WERI-Rb-1 (cell line): ENCODE results near the gene CTIF.

Experiments used
- DNase-seq: peaks from one replicate; pipeline ENCODE4 v3.0.0-alpha.2; 2020
- H3K27ac ChIP-seq: fragments of 250-450 bp; sonication (Bioruptor Pico); 2 replicates; pipeline ENCODE4 v1.5.1; 2020; ENCODE audit warnings: mild to moderate bottlenecking, moderate library complexity
- H3K27me3 ChIP-seq: fragments of 250-450 bp; sonication (Bioruptor Pico); 2 replicates; pipeline ENCODE4 v1.5.1; 2021; ENCODE audit warnings: mild to moderate bottlenecking, low read depth, moderate library complexity; ENCODE audit not compliant: insufficient read depth, severe bottlenecking
- H3K36me3 ChIP-seq: fragments of 250-450 bp; sonication (Bioruptor Pico); 2 replicates; pipeline ENCODE4 v1.5.1; 2020; ENCODE audit warnings: mild to moderate bottlenecking, moderate library complexity
- H3K4me3 ChIP-seq: 2 replicates; pipeline ENCODE4 v1.5.1; 2011; ENCODE audit warnings: low read depth, mild to moderate bottlenecking, control low read depth, low read length
- H3K9me3 ChIP-seq: fragments of 250-450 bp; sonication (Bioruptor Pico); 2 replicates; pipeline ENCODE4 v1.5.1; 2021; ENCODE audit warnings: mild to moderate bottlenecking, moderate library complexity; ENCODE audit not compliant: severe bottlenecking
- CTCF ChIP-seq: IDR thresholded peaks from 2 replicates; pipeline ENCODE4 v1.5.1; 2011; ENCODE audit warnings: low read depth, mild to moderate bottlenecking, control low read depth, inconsistent platforms, low read length

The CTIF gene

GRCh38 chr18:48550101-48550729 is 11.4 kb downstream of the CTIF start:
- Histone ChIP-seq H3K27me3 (no peaks in the 10 kb centered on the region), H3K27ac (no peak overlapping the region), H3K4me3 (no peak overlapping the region), H3K36me3 (peaks cover 9% of the 10 kb centered on the region), H3K9me3 (no peaks in the 10 kb centered on the region)
- no peak for TF ChIP-seq CTCF
- no peak for DNase-seq

- TF ChIP-seq CTCF, result no peak
- Histone ChIP-seq H3K36me3 (peaks cover 11% of the 10 kb centered on the region), H3K4me3 (no peak overlapping the region), H3K27me3 (no peaks in the 10 kb centered on the region), H3K9me3 (no peaks in the 10 kb centered on the region), H3K27ac (no peak overlapping the region)
- no peak for DNase-seq
These were observed 12.3 kb downstream of the CTIF start for GRCh38 chr18:48551100-48551499.

GRCh38 chr18:48552130-48552529 is 13.3 kb downstream of the CTIF start:
- H3K27me3 ChIP-seq, result no peaks in the 10 kb centered on the region
- DNase-seq, result no peak
- no peaks in the 10 kb centered on the region for H3K9me3 ChIP-seq
- H3K4me3 ChIP-seq, result no peak overlapping the region
- peaks cover 11% of the 10 kb centered on the region for H3K36me3 ChIP-seq
- H3K27ac ChIP-seq, result no peak overlapping the region
- TF ChIP-seq CTCF, result no peak

GRCh38 chr18:48553236-48553635 is 14.4 kb downstream of the CTIF start:
- no peak for DNase-seq
- Histone ChIP-seq H3K27ac (no peak overlapping the region), H3K9me3 (no peaks in the 10 kb centered on the region), H3K27me3 (no peaks in the 10 kb centered on the region), H3K4me3 (no peak overlapping the region), H3K36me3 (peaks cover 10% of the 10 kb centered on the region)
- no peak for TF ChIP-seq CTCF

GRCh38 chr18:48554610-48555400 is 16.0 kb downstream of the CTIF start:
- H3K27me3 ChIP-seq, result no peaks in the 10 kb centered on the region
- no peaks in the 10 kb centered on the region for H3K9me3 ChIP-seq
- peaks cover 5% of the 10 kb centered on the region for H3K36me3 ChIP-seq
- no peak overlapping the region for H3K4me3 ChIP-seq
- DNase-seq, result no peak
- H3K27ac ChIP-seq, result no peak overlapping the region
- no peak for TF ChIP-seq CTCF
